AG04450 (cell line): Measurements from ENCODE around the gene ETV6. TPM values are rescaled to one million over a fixed set of nuclear protein-coding genes. Genes with fewer than 3 reads are reported as not detected.

Experiments
- CTCF ChIA-PET: fragments of 300-600, 350-600 bp; formaldehyde crosslinking; extraction: SDS; loops from one replicate; lab custom pipeline; 2022; ENCODE audit warnings: antibody characterized with exemption, inconsistent platforms; lab: Charles Lee
- POLR2A ChIA-PET: fragments of 350-600 bp; formaldehyde crosslinking; extraction: SDS; loops from one replicate; lab custom pipeline; 2021; ENCODE audit warnings: antibody characterized with exemption, inconsistent platforms; lab: Yijun Ruan, JAX
- DNase-seq: peaks from one replicate; pipeline ENCODE4 v3.0.0-alpha.2; 2011; ENCODE audit warnings: low read depth, low spot score
- H3K27ac ChIP-seq: one replicate; pipeline ENCODE4 v1.5.1; 2012; ENCODE audit warnings: low read depth, low read length, control low read depth
- H3K27me3 ChIP-seq: one replicate; pipeline ENCODE4 v1.6.0; 2012; ENCODE audit warnings: low read length; ENCODE audit not compliant: control insufficient read depth, insufficient read depth
- H3K4me3 ChIP-seq: 2 replicates; pipeline ENCODE4 v1.5.1; 2011; ENCODE audit warnings: mild to moderate bottlenecking, low read depth, low read length, control low read depth
- H3K9me3 ChIP-seq: 2 replicates; pipeline ENCODE4 v1.5.1; 2012; ENCODE audit warnings: low read length; ENCODE audit not compliant: control insufficient read depth, insufficient read depth
- CTCF ChIP-seq: IDR thresholded peaks from 2 replicates; pipeline ENCODE4 v1.5.1; 2011; ENCODE audit warnings: low read depth, low read length, control low read depth, inconsistent platforms
- polyA plus RNA-seq: library from polyadenylated mRNA; depleted of rRNA; stranded (reverse); fragments of >200 nt; gene quantifications from 2 replicates; pipeline ENCODE4 v1.2.3, GENCODE V29; 2011

Gene ETV6
- polyA plus RNA-seq, 1 experiment = 7.9 TPM

GRCh38 chr12:11739980-11740577 is 90.6 kb downstream of the ETV6 start:
- H3K9me3 ChIP-seq = no peaks in the 10 kb centered on the region
- no peak overlapping the region for H3K27ac ChIP-seq
- DNase-seq = no peak
- no peak overlapping the region for H3K4me3 ChIP-seq
- CTCF ChIA-PET = interaction anchor here (0.7 kb wide), 1 partner anchor 31 kb away, joined by 3 read pairs; no protein-coding TSS in a partner anchor
- TF ChIP-seq CTCF = no peak
- no peaks in the 10 kb centered on the region for H3K27me3 ChIP-seq
- POLR2A ChIA-PET = no interaction called here

- no peak for DNase-seq
- no peak overlapping the region for H3K27ac ChIP-seq
- TF ChIP-seq CTCF = no peak
- ChIA-PET CTCF (interaction anchor here (0.5 kb wide), 1 partner anchor 55 kb away, joined by 5 read pairs; no protein-coding TSS in a partner anchor), POLR2A (interaction anchor here (0.8 kb wide), 1 partner anchor 92 kb away, joined by 3 read pairs; no protein-coding TSS in a partner anchor)
- no peaks in the 10 kb centered on the region for H3K9me3 ChIP-seq
- H3K27me3 ChIP-seq = no peaks in the 10 kb centered on the region
- no peak overlapping the region for H3K4me3 ChIP-seq
Observed at GRCh38 chr12:11741434-11742092, 92.1 kb downstream of the ETV6 start.

GRCh38 chr12:11743423-11744409 is 94.2 kb downstream of the ETV6 start:
- TF ChIP-seq CTCF = no peak
- CTCF ChIA-PET = interaction anchor here (0.6 kb wide), 1 partner anchor 11 kb away, joined by 3 read pairs; no protein-coding TSS in a partner anchor
- no peak for DNase-seq
- Histone ChIP-seq H3K27me3 (no peaks in the 10 kb centered on the region), H3K27ac (no peak overlapping the region), H3K9me3 (no peaks in the 10 kb centered on the region), H3K4me3 (no peak overlapping the region)
- POLR2A ChIA-PET = no interaction called here

GRCh38 chr12:11744410-11744801 is 94.9 kb downstream of the ETV6 start:
- Histone ChIP-seq H3K4me3 (no peak overlapping the region), H3K9me3 (no peaks in the 10 kb centered on the region), H3K27me3 (no peaks in the 10 kb centered on the region), H3K27ac (no peak overlapping the region)
- no peak for TF ChIP-seq CTCF
- CTCF ChIA-PET = interaction anchor here (0.6 kb wide), 1 partner anchor 10 kb away, joined by 3 read pairs; no protein-coding TSS in a partner anchor
- POLR2A ChIA-PET = no interaction called here
- no peak for DNase-seq
